HEK293 (cell line): ENCODE data around the gene VEGFB.

Experiments
- CTCF ChIA-PET: fragments of 350-600 bp; formaldehyde crosslinking; extraction: SDS; loops from one replicate; lab custom pipeline; 2021; ENCODE audit warnings: antibody characterized with exemption; lab: Yijun Ruan, JAX
- POLR2A ChIA-PET: fragments of 300-600 bp; formaldehyde crosslinking; extraction: SDS; loops from one replicate; lab custom pipeline; 2020; ENCODE audit warnings: antibody characterized with exemption, inconsistent platforms; lab: Yijun Ruan, JAX
- H3K27ac ChIP-seq: fragments of 200-500 bp; sonication (Bioruptor generic); 2 replicates; pipeline ENCODE4 v1.5.1; 2014; ENCODE audit warnings: low read depth, low read length, control low read depth, inconsistent platforms; ENCODE audit errors: extremely low read depth
- H3K36me3 ChIP-seq, 2 experiments: fragments of 200-500 bp in 1 of 2; sonication (Bioruptor generic) in 1 of 2; 1 replicate in 1 of 2; 2 replicates in 1 of 2; pipeline ENCODE4 v1.5.1; 2014 to 2017; ENCODE audit warnings: inconsistent platforms in 2 of 2, low read length in 2 of 2; ENCODE audit not compliant: control insufficient read depth in 2 of 2, insufficient read depth in 1 of 2
- H3K4me1 ChIP-seq: fragments of 200-500 bp; sonication (Bioruptor generic); 2 replicates; pipeline ENCODE4 v1.5.1; 2014; ENCODE audit warnings: mild to moderate bottlenecking, low read length, inconsistent platforms; ENCODE audit not compliant: control insufficient read depth, insufficient read depth
- H3K4me3 ChIP-seq: 2 replicates; pipeline ENCODE4 v1.5.1; 2011; ENCODE audit warnings: low read depth, mild to moderate bottlenecking, control low read depth, low read length, moderate library complexity
- H3K9me3 ChIP-seq: fragments of 200-500 bp; sonication (Bioruptor generic); 2 replicates; pipeline ENCODE4 v1.5.1; 2014; ENCODE audit warnings: low read depth, low read length, inconsistent platforms; ENCODE audit not compliant: control insufficient read depth, insufficient read depth
- BCL11A ChIP-seq: fragments of 450-650 bp; formaldehyde crosslinking; IDR thresholded peaks from 2 replicates; pipeline ENCODE4 v1.5.1; 2016; ENCODE audit warnings: low read depth, missing biosample characterization, missing genetic modification characterization
- GLIS1 ChIP-seq: fragments of 450-650 bp; formaldehyde crosslinking; IDR thresholded peaks from 2 replicates; pipeline ENCODE4 v1.5.1; 2016; ENCODE audit warnings: missing biosample characterization, missing genetic modification characterization
- GLIS2 ChIP-seq: fragments of 450-650 bp; formaldehyde crosslinking; IDR thresholded peaks from 2 replicates; pipeline ENCODE4 v1.5.1; 2016; ENCODE audit warnings: missing biosample characterization, missing genetic modification characterization
- HOXA7 ChIP-seq: sonication (generic); formaldehyde crosslinking; IDR thresholded peaks from 2 replicates; pipeline ENCODE4 v1.8.1; 2022; ENCODE audit warnings: missing genetic modification reagents, borderline replicate concordance
- KLF16 ChIP-seq: fragments of 450-650 bp; formaldehyde crosslinking; IDR thresholded peaks from 2 replicates; pipeline ENCODE4 v1.5.1; 2017; ENCODE audit warnings: missing biosample characterization, missing genetic modification characterization
- YY1 ChIP-seq: fragments of 450-650 bp; formaldehyde crosslinking; IDR thresholded peaks from 2 replicates; pipeline ENCODE4 v1.5.1; 2018; ENCODE audit warnings: missing biosample characterization, missing genetic modification characterization
- ZBTB17 ChIP-seq: fragments of 450-650 bp; formaldehyde crosslinking; IDR thresholded peaks from 2 replicates; pipeline ENCODE4 v1.5.1; 2016; ENCODE audit warnings: missing biosample characterization, missing genetic modification characterization
- ZBTB20 ChIP-seq: fragments of 450-650 bp; formaldehyde crosslinking; IDR thresholded peaks from 2 replicates; pipeline ENCODE4 v1.5.1; 2016; ENCODE audit warnings: missing biosample characterization, missing genetic modification characterization
- ZBTB7A ChIP-seq: fragments of 450-650 bp; formaldehyde crosslinking; IDR thresholded peaks from 2 replicates; pipeline ENCODE4 v1.5.1; 2016; ENCODE audit warnings: low read depth, missing biosample characterization, missing genetic modification characterization
- ZNF157 ChIP-seq: fragments of 450-650 bp; formaldehyde crosslinking; IDR thresholded peaks from 2 replicates; pipeline ENCODE4 v1.5.1; 2016; ENCODE audit warnings: missing biosample characterization, missing genetic modification characterization
- ZNF202 ChIP-seq: fragments of 450-650 bp; formaldehyde crosslinking; IDR thresholded peaks from 2 replicates; pipeline ENCODE4 v1.5.1; 2016; ENCODE audit warnings: missing biosample characterization, missing genetic modification characterization, borderline replicate concordance
- ZNF214 ChIP-seq: fragments of 450-650 bp; formaldehyde crosslinking; IDR thresholded peaks from 2 replicates; pipeline ENCODE4 v1.5.1; 2017; ENCODE audit warnings: missing biosample characterization, mild to moderate bottlenecking, missing genetic modification characterization, borderline replicate concordance
- ZNF239 ChIP-seq: fragments of 450-650 bp; formaldehyde crosslinking; IDR thresholded peaks from 2 replicates; pipeline ENCODE4 v1.5.1; 2016; ENCODE audit warnings: missing biosample characterization, missing genetic modification characterization
- ZNF311 ChIP-seq: fragments of 450-650 bp; formaldehyde crosslinking; IDR thresholded peaks from 2 replicates; pipeline ENCODE4 v1.5.1; 2017; ENCODE audit warnings: missing biosample characterization, missing genetic modification characterization, borderline replicate concordance
- ZNF324 ChIP-seq: fragments of 450-650 bp; formaldehyde crosslinking; IDR thresholded peaks from 2 replicates; pipeline ENCODE4 v1.5.1; 2016; ENCODE audit warnings: missing biosample characterization, missing genetic modification characterization
- ZNF335 ChIP-seq: fragments of 450-650 bp; formaldehyde crosslinking; conservative IDR thresholded peaks from 2 replicates; pipeline ENCODE4 v1.5.1; 2016; ENCODE audit warnings: missing biosample characterization, missing genetic modification characterization
- ZNF501 ChIP-seq: fragments of 450-650 bp; formaldehyde crosslinking; IDR thresholded peaks from 2 replicates; pipeline ENCODE4 v1.5.1; 2016; ENCODE audit warnings: missing biosample characterization, missing genetic modification characterization
- ZNF510 ChIP-seq: fragments of 450-650 bp; formaldehyde crosslinking; IDR thresholded peaks from 2 replicates; pipeline ENCODE4 v1.5.1; 2018; ENCODE audit warnings: mild to moderate bottlenecking, missing genetic modification characterization, missing biosample characterization; ENCODE audit not compliant: insufficient replicate concordance
- ZNF521 ChIP-seq: fragments of 450-650 bp; formaldehyde crosslinking; IDR thresholded peaks from 2 replicates; pipeline ENCODE4 v1.5.1; 2017; ENCODE audit warnings: missing biosample characterization, mild to moderate bottlenecking, missing genetic modification characterization
- ZNF549 ChIP-seq: fragments of 450-650 bp; IDR thresholded peaks from 2 replicates; pipeline ENCODE4 v1.5.1; 2018; ENCODE audit warnings: missing biosample characterization, missing genetic modification characterization, mild to moderate bottlenecking, inconsistent platforms, moderate library complexity
- ZNF664 ChIP-seq: fragments of 450-650 bp; formaldehyde crosslinking; IDR thresholded peaks from 2 replicates; pipeline ENCODE4 v1.5.1; 2016; ENCODE audit warnings: missing biosample characterization, missing genetic modification characterization
- ZNF670 ChIP-seq: fragments of 450-650 bp; formaldehyde crosslinking; IDR thresholded peaks from 2 replicates; pipeline ENCODE4 v1.5.1; 2016; ENCODE audit warnings: missing biosample characterization, missing genetic modification characterization, low read depth
- ZNF776 ChIP-seq: fragments of 450-650 bp; formaldehyde crosslinking; IDR thresholded peaks from 2 replicates; pipeline ENCODE4 v1.5.0; 2017; ENCODE audit warnings: missing biosample characterization, missing genetic modification characterization, borderline replicate concordance
- ZNF791 ChIP-seq: fragments of 450-650 bp; formaldehyde crosslinking; IDR thresholded peaks from 2 replicates; pipeline ENCODE4 v1.5.1; 2016; ENCODE audit warnings: missing biosample characterization, missing genetic modification characterization
- TF ChIP-seq, protein P1 (sequence below): fragments of 450-650 bp; formaldehyde crosslinking; IDR thresholded peaks from 2 replicates; pipeline ENCODE4 v1.5.1; 2016; ENCODE audit warnings: missing biosample characterization, missing genetic modification characterization
- TF ChIP-seq, protein P2 (sequence below): fragments of 450-650 bp; formaldehyde crosslinking; IDR thresholded peaks from 2 replicates; pipeline ENCODE4 v1.5.1; 2016; ENCODE audit warnings: missing biosample characterization, missing genetic modification characterization
- TF ChIP-seq, protein P3 (sequence below): fragments of 450-650 bp; formaldehyde crosslinking; conservative IDR thresholded peaks from 2 replicates; pipeline ENCODE4 v1.5.1; 2016; ENCODE audit warnings: low read depth, missing biosample characterization, missing genetic modification characterization
- TF ChIP-seq, protein P4 (sequence below): fragments of 450-650 bp; formaldehyde crosslinking; IDR thresholded peaks from 2 replicates; pipeline ENCODE4 v1.5.1; 2016; ENCODE audit warnings: missing biosample characterization, missing genetic modification characterization
- TF ChIP-seq, protein P5 (sequence below): fragments of 450-650 bp; formaldehyde crosslinking; IDR thresholded peaks from 2 replicates; pipeline ENCODE4 v1.5.1; 2016; ENCODE audit warnings: missing biosample characterization, missing genetic modification characterization

The VEGFB gene

DNA sequence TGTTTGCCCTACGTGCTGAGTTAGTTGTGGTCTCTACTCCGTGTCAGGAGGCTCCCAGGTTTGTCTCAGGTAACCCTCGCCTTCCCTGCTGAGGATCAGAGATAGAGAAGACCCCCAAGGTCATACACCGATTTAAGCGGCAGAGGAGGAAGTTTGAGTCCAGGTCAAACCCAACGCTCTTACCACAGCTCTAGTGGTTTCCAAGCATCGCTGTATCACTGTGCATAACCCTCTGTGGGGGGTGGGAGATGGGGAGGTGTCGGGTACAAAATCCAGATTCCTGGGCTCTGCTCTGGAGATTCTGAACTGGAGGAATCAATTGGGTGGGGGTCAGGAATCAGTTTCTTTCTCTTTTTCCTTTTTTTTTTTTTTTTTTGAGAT, 3.4 kb upstream of the VEGFB start:
- ChIA-PET POLR2A (interaction anchor here (0.7 to 3.5 kb wide), 3 partner anchors 10 to 422 kb away, joined by 6 to 8 read pairs (median 8); partner anchors contain the start of genes FKBP2 and STIP1), CTCF (interaction anchor here (0.5 to 1.4 kb wide), 3 partner anchors 14 to 1445 kb away, joined by 3 to 8 read pairs (median 4); no protein-coding TSS in a partner anchor)
- Histone ChIP-seq H3K36me3 (peaks cover 0 to 5% of the 10 kb centered on the region in 2 experiments; a peak in 1 of 3 replicates), H3K9me3 (no peaks in the 10 kb centered on the region), H3K27ac (peak overlapping the region; percentile 42; the same call in 1 of the 2 replicates), H3K4me1 (no peaks in the 10 kb centered on the region), H3K4me3 (peak overlapping the region; percentile 71)
- no peak for TF ChIP-seq KLF16 (tag by site-specific recombination)
- no peak for TF ChIP-seq ZNF324
- TF ChIP-seq HOXA7 (CRISPR knock-in tag): no peak
- no peak for TF ChIP-seq ZNF239
- TF ChIP-seq ZNF510: no peak
- no peak for TF ChIP-seq YY1 (tag by site-specific recombination)
- no peak for TF ChIP-seq ZNF311 (tag by site-specific recombination)
- peak; percentile 93 for TF ChIP-seq ZBTB20 (tag by site-specific recombination)
- no peak for TF ChIP-seq ZNF549
- no peak for TF ChIP-seq ZNF214 (tag by site-specific recombination)
- no peak for TF ChIP-seq ZNF157 (tag by site-specific recombination)
- TF ChIP-seq GLIS2: 0 out of 2 replicates have a peak, but pooled peaks have one; percentile 2
- TF ChIP-seq ZNF335 (tag by site-specific recombination): no peak
- TF ChIP-seq, protein P1, sequence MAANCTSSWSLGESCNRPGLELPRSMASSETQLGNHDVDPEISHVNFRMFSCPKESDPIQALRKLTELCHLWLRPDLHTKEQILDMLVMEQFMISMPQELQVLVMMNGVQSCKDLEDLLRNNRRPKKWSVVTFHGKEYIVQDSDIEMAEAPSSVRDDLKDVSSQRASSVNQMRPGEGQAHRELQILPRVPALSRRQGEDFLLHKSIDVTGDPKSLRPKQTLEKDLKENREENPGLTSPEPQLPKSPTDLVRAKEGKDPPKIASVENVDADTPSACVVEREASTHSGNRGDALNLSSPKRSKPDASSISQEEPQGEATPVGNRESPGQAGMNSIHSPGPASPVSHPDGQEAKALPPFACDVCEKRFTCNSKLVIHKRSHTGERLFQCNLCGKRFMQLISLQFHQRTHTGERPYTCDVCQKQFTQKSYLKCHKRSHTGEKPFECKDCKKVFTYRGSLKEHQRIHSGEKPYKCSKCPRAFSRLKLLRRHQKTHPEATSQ (tag by site-specific recombination): no peak
- no peak for TF ChIP-seq ZNF776 (tag by site-specific recombination)
- TF ChIP-seq GLIS1 (tag by site-specific recombination): peak; percentile 65
- TF ChIP-seq BCL11A (tag by site-specific recombination): no peak
- no peak for TF ChIP-seq ZNF664 (tag by site-specific recombination)
- no peak for TF ChIP-seq ZBTB17 (tag by site-specific recombination)
- no peak for TF ChIP-seq ZNF791 (tag by site-specific recombination)
- no peak for TF ChIP-seq ZNF202 (tag by site-specific recombination)
- no peak for TF ChIP-seq ZNF670 (tag by site-specific recombination)
- TF ChIP-seq, protein P2, sequence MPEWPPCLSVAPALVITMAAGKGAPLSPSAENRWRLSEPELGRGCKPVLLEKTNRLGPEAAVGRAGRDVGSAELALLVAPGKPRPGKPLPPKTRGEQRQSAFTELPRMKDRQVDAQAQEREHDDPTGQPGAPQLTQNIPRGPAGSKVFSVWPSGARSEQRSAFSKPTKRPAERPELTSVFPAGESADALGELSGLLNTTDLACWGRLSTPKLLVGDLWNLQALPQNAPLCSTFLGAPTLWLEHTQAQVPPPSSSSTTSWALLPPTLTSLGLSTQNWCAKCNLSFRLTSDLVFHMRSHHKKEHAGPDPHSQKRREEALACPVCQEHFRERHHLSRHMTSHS (tag by site-specific recombination): no peak
- no peak for TF ChIP-seq ZBTB7A (tag by site-specific recombination)
- no peak for TF ChIP-seq ZNF521 (tag by site-specific recombination)
- no peak for TF ChIP-seq ZNF501
- TF ChIP-seq, protein P3, sequence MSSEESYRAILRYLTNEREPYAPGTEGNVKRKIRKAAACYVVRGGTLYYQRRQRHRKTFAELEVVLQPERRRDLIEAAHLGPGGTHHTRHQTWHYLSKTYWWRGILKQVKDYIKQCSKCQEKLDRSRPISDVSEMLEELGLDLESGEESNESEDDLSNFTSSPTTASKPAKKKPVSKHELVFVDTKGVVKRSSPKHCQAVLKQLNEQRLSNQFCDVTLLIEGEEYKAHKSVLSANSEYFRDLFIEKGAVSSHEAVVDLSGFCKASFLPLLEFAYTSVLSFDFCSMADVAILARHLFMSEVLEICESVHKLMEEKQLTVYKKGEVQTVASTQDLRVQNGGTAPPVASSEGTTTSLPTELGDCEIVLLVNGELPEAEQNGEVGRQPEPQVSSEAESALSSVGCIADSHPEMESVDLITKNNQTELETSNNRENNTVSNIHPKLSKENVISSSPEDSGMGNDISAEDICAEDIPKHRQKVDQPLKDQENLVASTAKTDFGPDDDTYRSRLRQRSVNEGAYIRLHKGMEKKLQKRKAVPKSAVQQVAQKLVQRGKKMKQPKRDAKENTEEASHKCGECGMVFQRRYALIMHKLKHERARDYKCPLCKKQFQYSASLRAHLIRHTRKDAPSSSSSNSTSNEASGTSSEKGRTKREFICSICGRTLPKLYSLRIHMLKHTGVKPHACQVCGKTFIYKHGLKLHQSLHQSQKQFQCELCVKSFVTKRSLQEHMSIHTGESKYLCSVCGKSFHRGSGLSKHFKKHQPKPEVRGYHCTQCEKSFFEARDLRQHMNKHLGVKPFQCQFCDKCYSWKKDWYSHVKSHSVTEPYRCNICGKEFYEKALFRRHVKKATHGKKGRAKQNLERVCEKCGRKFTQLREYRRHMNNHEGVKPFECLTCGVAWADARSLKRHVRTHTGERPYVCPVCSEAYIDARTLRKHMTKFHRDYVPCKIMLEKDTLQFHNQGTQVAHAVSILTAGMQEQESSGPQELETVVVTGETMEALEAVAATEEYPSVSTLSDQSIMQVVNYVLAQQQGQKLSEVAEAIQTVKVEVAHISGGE (tag by site-specific recombination): 0 out of 2 replicates have a peak, but pooled peaks have one; percentile 20
- TF ChIP-seq, protein P4, sequence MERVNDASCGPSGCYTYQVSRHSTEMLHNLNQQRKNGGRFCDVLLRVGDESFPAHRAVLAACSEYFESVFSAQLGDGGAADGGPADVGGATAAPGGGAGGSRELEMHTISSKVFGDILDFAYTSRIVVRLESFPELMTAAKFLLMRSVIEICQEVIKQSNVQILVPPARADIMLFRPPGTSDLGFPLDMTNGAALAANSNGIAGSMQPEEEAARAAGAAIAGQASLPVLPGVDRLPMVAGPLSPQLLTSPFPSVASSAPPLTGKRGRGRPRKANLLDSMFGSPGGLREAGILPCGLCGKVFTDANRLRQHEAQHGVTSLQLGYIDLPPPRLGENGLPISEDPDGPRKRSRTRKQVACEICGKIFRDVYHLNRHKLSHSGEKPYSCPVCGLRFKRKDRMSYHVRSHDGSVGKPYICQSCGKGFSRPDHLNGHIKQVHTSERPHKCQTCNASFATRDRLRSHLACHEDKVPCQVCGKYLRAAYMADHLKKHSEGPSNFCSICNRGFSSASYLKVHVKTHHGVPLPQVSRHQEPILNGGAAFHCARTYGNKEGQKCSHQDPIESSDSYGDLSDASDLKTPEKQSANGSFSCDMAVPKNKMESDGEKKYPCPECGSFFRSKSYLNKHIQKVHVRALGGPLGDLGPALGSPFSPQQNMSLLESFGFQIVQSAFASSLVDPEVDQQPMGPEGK (tag by site-specific recombination): no peak
- TF ChIP-seq, protein P5, sequence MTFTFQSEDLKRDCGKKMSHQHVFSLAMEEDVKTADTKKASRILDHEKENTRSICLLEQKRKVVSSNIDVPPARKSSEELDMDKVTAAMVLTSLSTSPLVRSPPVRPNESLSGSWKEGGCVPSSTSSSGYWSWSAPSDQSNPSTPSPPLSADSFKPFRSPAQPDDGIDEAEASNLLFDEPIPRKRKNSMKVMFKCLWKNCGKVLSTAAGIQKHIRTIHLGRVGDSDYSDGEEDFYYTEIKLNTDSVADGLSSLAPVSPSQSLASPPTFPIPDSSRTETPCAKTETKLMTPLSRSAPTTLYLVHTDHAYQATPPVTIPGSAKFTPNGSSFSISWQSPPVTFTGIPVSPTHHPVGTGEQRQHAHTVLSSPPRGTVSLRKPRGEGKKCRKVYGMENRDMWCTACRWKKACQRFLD (tag by site-specific recombination): no peak
